Measurements from ENCODE around the gene STXBP6.
"Not testable (repeated sequence)": the region's sequence is repeated elsewhere in the genome, so short reads cannot be mapped to it uniquely, and the experiment has no call there.

The STXBP6 gene

GRCh38 chr14:24828486-24828885 lies 221.5 kb downstream of the STXBP6 start:
- DNase-seq (ENCODE audit: low read depth) = no peak

GRCh38 chr14:24826390-24826789 lies 223.6 kb downstream of the STXBP6 start:
- DNase-seq (ENCODE audit: low read depth) = no peak

- DNase-seq (ENCODE audit: low read depth) = no peak
Measured at GRCh38 chr14:24820616-24821015, 229.3 kb downstream of the STXBP6 start.

- DNase-seq (ENCODE audit: low read depth) = no peak
Measured at GRCh38 chr14:24818823-24819341, 231.1 kb downstream of the STXBP6 start.

- DNase-seq (ENCODE audit: low read depth) = no peak
Measured at GRCh38 chr14:24818058-24818822, 231.7 kb downstream of the STXBP6 start.

GRCh38 chr14:24817212-24818057 lies 232.5 kb downstream of the STXBP6 start:
- DNase-seq (ENCODE audit: low read depth) = no peak

GRCh38 chr14:24816929-24817211 lies 233.1 kb downstream of the STXBP6 start:
- DNase-seq (ENCODE audit: low read depth) = no peak

GRCh38 chr14:24816011-24816928 lies 233.7 kb downstream of the STXBP6 start:
- DNase-seq (ENCODE audit: low read depth) = no peak

- no peak for DNase-seq (ENCODE audit: low read depth)
Measured at GRCh38 chr14:24815543-24815942, 234.4 kb downstream of the STXBP6 start.

- no peak for DNase-seq (ENCODE audit: low read depth)
Measured at GRCh38 chr14:24814944-24815343, 235.0 kb downstream of the STXBP6 start.

GRCh38 chr14:24814346-24814745 lies 235.6 kb downstream of the STXBP6 start:
- DNase-seq (ENCODE audit: low read depth) = no peak

GRCh38 chr14:24813819-24814259 lies 236.1 kb downstream of the STXBP6 start:
- no peak for DNase-seq (ENCODE audit: low read depth)

GRCh38 chr14:24813089-24813815 lies 236.7 kb downstream of the STXBP6 start:
- no peak for DNase-seq (ENCODE audit: low read depth)

- DNase-seq (ENCODE audit: low read depth) = no peak
Measured at GRCh38 chr14:24809135-24809534, 240.8 kb downstream of the STXBP6 start.

GRCh38 chr14:24808412-24808811 lies 241.5 kb downstream of the STXBP6 start:
- DNase-seq (ENCODE audit: low read depth) = no peak

GRCh38 chr14:24806061-24806678 lies 243.8 kb downstream of the STXBP6 start:
- no peak for DNase-seq (ENCODE audit: low read depth)

- DNase-seq (ENCODE audit: low read depth) = no peak
Measured at GRCh38 chr14:24804552-24805212, 245.3 kb downstream of the STXBP6 start.

- no peak for DNase-seq (ENCODE audit: low read depth)
Measured at GRCh38 chr14:24803933-24804494, 245.9 kb downstream of the STXBP6 start.

GRCh38 chr14:24803426-24803825 lies 246.5 kb downstream of the STXBP6 start:
- not testable (repeated sequence) for DNase-seq (ENCODE audit: low read depth)

GRCh38 chr14:24802236-24802635 lies 247.7 kb downstream of the STXBP6 start:
- DNase-seq (ENCODE audit: low read depth) = no peak

Measured in T-helper 22 cell (primary cell).